ENCODE measurements around the gene SUPT7L.
"Not testable (repeated sequence)": the region's sequence is repeated elsewhere in the genome, so short reads cannot be mapped to it uniquely, and the experiment has no call there.

DNA sequence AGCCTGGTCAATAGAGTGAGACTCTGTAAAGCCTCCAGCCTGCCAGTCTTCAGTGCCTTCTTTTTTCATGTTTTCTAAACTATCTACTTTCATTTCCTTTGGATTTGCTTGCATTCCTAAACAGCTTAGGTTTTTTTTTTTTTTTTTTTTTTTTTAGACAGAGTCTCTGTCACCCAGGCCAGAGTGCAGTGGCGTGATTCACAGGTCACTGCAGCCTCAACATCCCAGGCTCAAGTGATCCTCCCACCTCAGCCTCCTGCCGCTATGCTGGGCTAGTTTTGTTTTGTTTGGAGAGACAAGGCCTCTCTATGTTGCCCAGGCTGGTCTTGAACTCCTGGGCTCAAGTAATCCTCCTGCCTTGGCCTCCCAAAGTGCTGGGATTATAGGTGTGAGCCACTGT lies 33.2 kb downstream of the SUPT7L start:
- TF ChIP-seq, protein P1, sequence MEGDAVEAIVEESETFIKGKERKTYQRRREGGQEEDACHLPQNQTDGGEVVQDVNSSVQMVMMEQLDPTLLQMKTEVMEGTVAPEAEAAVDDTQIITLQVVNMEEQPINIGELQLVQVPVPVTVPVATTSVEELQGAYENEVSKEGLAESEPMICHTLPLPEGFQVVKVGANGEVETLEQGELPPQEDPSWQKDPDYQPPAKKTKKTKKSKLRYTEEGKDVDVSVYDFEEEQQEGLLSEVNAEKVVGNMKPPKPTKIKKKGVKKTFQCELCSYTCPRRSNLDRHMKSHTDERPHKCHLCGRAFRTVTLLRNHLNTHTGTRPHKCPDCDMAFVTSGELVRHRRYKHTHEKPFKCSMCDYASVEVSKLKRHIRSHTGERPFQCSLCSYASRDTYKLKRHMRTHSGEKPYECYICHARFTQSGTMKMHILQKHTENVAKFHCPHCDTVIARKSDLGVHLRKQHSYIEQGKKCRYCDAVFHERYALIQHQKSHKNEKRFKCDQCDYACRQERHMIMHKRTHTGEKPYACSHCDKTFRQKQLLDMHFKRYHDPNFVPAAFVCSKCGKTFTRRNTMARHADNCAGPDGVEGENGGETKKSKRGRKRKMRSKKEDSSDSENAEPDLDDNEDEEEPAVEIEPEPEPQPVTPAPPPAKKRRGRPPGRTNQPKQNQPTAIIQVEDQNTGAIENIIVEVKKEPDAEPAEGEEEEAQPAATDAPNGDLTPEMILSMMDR (IDR thresholded peaks at IDR 0.05) = not testable (repeated sequence)
- not testable (repeated sequence) for TF ChIP-seq POLR2A (IDR thresholded peaks at IDR 0.05; ENCODE audit: low read depth)

All from esophagus muscularis mucosa (tissue), 3 donors.